GM19463 (cell line): ENCODE results near the gene DST.
"Not testable (repeated sequence)": the region's sequence is repeated elsewhere in the genome, so short reads cannot be mapped to it uniquely, and the experiment has no call there.

Source experiments
- ATAC-seq: cut with Tn5 transposase; IDR thresholded peaks from one replicate; pipeline ENCODE4 v1.9.1; 2021; ENCODE audit warnings: mild to moderate bottlenecking, moderate library complexity; ENCODE audit not compliant: unreplicated experiment

DST gene

DNA sequence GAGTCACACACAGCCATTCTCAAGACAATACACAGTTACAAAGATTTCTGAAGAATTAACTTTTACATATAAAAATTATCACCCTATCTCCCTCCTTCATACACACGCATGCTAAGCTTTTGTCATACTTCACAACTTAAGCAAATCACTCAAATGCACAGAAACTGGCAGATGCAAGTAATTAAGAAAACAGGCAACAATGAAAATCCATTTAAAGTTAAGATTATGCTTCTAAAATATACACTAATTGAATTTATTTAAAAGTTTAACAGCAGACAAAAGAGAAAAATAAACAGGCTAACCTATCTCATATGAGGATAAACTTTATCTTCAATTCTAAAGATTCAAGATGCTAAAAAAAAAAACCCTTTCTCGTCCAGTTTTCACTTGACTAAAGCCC, 68.4 kb downstream of the DST start:
- no peak for ATAC-seq

DNA sequence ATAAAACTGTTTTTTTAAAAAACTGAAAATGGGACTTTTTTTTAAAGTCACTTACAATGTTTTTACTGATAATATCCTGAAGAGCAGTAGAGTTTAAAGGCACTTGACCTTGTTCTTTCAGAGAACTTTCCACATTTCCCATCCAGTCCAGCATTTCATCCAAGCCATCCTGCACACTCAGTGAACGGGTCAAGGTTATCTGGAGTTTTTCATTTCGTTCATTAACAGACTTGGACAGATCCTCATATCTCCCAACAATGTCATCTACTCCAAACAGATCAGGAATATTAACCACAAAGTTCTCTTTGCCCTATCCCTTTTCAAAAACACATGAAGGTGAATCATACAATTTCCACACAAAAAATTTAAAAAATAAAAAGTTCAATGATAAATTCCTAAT, 69.1 kb downstream of the DST start:
- no peak for ATAC-seq

DNA sequence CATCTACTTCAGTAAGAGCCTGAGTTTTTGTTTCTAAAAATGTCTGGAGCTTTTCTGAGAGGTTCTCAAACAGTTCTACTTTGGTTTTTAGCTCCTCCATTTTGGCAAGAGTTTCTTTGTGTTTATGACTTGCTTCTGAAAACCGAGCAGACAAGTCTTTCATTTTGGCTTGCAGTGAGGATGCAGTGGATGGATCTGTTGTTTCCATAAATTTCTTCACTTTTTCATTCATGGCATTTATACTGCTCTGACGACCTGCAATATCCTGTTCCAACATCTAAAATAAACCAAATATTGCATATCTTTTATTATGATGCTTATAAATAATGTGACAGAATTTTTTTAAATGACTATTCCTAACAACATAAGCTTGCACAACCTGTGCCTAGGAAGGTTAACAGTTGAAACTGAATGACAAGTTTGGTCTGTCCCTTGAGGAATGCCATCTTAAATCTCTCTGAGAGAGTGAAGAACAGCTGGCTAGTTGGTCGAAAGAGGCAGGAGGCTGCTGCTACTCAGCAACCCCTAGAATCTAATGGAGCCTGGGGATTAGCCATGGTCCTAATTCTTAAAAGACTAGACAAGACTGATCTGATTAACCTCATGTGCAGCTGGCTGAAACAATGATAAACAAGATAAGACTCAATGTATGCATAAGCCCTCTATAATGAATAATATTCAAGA, 69.8 kb downstream of the DST start:
- ATAC-seq = no peak

DNA sequence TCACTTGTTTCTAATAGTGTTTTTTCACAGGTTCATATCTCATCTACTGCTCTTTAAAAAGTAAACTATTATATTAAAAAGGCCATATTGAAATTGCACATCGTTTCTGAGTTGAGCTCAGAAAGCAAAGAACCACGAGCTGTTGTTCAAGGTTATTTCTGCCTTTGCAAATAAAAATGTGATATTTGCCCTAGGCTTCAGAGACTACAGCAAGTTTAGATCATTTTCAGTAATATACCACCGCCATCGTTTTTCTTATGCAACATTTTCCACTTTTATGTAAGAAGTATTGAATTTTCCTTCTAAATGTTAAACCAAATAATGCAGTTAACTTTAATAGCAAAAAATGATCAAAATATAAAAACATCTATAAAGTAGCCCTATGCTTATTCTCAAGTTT, 71.1 kb downstream of the DST start:
- ATAC-seq = no peak

DNA sequence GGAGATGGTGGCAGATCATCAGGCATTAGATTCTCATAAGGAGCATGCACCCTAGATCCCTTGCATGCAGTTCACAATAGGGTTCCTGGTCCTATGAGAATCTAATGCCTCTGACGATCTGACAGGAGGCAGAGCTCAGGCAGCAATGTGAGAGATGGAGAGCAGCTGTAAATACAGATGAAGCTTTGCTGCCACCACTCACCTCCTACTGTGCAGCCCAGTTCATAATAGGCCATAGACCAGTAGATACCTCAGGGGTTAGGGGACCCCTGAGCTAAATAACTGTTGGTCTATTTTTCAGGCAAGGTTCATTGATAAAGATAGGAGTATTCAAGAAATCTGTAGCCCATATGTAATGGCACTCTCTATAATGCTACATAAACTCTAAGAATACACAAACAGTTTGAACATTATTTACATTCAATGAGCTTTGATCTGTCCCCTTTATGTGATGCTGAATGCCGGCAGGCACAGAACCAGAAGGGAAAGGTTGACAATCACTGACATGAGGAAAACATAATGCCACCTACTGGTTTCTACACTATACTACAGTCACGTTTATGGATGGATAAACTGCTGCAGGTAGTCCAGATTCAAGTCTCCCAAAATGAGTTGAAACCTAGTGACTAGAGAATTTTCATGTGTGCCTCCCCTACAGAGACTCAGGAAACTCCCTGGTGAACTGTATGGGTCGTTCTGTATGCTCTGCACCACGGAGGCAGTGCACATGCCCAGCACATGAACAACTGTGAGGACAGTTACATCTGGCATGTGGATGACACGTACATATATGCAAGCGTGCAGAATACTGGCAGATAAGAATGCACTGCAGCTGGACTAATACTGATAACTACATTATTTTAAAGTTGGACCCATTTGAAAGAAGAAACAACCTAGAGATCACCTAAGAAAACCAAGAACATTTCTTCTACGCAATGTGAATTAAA, 72.0 kb downstream of the DST start:
- ATAC-seq = peak; percentile 94

DNA sequence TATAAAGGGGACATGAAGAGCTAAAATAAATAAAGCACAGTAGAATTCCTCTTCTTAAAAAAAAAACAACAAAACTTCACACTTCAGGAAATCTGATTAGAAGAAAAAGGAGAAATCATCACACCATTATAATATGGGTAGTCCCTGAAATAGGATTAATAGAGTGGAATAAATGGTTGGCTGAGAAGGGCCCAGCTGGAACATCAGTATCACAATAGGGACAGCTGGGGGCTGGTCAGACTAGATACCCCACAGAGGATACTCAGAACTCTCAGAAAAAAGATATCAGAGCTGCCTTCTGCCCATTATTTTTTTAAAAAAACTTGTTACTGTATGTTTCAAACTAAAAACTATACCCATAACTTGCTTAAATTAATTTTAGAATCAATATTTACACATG, 75.2 kb downstream of the DST start:
- no peak for ATAC-seq

DNA sequence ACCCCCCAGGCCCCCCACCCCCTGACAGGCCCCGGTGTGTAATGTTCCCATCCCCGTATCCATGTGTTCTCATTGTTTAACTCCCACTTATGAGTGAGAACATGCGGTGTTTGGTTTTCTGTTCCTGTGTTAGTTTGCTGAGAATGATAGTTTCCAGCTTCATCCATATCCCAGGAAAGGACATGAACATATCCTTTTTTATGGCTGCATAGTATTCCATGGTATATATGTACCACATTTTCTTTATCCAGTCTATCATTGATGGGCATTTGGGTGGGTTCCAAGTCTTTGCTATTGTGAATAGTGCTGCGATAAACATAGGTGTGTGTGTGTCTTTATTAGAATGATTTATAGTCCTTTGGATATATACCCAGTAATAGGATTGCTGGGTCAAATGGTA, 80.0 kb downstream of the DST start:
- ATAC-seq = not testable (repeated sequence)

DNA sequence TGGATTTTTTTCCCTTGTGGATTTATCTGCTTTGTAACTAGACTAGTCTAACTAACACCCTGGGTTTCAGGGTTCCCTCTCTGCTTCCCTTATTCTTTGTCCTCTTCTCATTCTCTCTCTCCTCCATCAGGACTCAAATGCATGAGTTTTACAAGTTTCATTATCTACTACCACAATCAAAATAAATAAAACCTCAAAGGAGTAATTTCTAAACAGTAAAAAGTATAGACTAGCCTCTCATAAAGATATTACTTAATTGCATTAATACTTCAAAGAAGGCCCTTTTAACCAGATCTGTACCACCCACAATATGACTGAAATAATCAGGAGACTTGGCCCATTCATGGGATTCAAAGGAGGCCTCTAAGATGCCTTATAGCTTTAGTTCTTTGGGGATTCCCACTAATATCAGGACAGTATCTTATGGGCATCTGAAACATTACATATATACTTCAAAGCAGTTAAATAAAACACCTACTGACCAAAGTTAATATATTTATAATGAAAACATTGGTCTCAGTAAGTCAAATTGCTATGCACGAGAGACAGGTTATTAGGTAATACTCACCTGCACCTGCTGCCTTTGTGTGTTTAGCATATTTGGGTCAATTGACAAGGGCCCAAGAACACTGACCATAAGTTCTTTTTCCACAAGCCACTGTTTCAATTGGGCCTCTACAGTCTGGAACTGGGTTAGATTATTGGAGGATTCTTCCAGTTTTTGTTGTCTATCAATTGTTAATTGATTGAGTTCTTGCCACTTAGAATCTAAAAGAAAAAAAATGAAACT, 85.7 kb downstream of the DST start:
- ATAC-seq = no peak

DNA sequence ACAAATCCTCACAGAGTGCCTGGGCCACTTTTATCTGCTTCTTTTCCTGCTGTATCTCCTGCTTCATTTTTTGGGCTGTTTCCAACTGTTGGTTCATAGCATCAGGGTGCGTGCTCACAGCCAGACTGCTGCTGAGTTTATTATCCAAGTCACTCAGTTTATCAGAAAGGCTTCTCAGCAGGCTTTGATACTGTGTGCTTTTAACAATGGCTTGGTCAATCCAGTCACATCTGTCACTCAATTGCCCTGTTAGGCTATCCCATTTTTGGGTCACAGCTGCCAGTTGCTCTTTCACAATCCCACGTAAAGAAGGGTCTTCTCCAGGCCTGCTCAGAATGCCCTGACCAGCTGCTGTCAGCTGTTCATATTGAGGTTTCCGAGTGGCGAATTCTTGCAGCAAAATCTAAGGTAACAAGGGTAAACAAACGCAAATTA, 87.2 kb downstream of the DST start:
- no peak for ATAC-seq

DNA sequence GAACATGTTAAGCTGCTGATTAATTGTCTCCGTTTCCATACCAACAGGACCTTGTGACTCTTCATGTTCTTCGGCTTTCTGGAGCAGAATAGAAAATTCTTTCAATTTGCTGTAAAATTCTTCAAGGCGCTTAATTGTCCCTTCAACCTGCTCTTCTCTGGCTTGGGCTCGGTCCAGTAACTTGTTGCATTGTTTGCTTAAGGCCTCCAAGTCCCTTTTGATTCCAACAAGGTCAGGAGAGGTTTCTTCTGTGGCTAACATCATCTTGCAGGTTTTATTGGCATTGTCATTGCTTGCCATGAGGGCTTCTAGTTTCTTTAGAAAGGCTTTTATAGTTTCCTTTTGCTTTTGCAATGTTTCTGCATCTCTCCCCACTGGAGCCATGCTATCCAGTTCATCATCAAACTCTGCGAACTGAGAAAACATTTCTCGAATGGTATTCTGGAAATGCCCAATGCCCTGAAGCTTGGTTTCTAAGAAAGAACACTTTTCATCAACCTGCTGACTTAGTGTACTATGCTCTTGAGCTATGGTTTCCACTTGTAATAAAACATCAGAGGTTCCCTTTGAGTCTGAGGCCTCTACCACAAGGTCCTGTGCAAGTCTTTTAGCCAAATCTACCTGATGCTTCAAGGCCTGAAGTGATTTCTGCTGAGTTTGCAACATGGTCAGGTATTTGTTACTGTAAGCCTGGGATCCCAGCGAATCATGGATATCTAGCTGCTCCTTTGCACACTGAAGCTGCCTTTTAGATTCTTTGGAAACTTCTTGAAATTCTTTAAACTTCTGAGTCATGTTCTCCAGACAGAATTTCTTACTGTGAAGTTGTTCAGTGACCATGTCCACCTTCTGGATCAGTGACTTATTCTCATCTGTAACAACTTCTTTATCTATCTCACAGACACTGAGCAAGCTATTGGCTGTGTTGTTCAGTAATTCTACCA, 90.2 kb downstream of the DST start:
- ATAC-seq = no peak

DNA sequence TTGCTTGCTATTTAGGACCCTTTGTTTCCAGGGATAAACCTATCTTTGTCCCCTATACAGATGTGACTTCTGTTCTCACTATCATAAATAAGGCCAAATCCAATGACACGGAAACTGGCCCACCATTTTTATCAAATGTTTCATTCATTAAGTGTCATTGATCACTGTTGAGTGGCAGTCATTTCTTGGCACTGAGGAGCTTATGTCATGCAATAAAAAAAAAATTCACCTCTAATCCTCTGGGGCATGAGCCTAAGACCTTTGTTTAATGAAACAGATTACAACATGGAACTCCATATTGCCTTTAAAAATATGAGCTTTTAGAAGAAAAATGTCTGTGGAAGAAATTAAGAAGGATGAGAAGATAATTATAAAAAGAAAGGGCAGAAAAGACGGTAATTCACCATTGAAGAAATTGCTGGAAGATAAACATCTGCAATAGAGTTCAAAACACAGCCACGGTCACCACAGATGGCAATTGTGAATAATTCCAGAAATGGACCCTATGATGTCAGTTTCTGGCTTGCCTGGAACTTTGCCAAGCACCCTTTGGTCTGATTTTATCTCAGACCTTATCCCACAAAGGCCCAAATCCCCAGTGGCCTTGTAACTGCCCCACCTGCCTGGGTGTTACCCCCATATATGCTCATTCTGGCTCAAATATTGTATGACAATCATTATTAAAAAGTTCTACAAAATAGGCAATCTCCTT, 91.1 kb downstream of the DST start:
- no peak for ATAC-seq

DNA sequence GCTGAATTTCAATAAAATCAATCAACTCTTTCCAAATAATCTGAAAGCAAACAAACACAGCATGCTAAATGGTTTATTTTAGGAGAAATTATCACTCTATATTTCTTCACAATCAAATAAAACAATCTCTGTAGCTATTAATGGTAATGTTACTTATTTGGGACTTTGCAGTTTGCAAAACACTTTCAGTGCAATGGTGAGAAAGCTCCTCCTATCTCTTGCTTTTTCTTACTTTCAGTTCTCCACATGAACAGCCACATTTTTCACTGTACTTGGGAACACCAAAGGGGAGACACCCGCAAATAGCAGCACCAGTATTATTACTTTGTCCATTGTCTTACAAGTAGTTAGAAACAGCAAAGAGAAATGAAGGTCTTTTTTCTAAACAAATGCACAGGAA, 92.4 kb downstream of the DST start:
- no peak for ATAC-seq

DNA sequence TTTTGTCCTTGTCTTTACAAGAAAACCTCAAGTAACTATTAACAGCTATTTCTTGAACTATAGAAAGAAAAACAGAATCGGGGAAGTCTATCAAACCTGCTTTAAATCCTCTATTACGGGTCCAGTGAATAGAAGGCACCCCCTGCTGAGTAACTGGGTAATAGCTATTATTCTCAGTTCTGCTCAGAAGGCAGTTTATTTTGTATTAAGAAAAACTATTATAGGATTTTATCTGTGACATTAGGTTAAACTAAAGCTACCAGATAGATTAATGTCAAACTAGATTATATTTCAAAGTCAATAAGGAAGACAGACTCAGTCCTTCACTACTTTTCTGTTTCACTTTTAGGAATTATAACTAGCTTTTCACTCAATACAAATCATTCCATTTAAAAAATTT, 93.7 kb downstream of the DST start:
- no peak for ATAC-seq

DNA sequence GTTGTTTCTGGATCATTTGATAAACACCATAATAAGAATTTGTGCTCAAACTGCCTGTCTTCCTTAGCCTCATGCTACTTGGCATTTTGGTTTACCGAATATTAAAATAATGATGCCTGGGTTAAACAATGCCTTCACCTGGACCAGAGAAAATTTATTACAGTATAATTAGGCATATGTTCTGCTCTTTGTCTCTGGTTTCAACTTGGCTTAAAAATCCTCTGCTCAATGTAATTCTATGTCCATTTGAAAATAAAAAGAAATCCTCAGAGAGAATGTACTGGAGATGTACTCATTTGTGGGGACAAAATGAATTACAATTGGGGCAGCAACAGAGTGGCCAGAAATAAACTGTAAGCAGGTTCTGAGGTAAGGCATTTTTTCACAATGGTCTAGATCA, 95.0 kb downstream of the DST start:
- no peak for ATAC-seq

DNA sequence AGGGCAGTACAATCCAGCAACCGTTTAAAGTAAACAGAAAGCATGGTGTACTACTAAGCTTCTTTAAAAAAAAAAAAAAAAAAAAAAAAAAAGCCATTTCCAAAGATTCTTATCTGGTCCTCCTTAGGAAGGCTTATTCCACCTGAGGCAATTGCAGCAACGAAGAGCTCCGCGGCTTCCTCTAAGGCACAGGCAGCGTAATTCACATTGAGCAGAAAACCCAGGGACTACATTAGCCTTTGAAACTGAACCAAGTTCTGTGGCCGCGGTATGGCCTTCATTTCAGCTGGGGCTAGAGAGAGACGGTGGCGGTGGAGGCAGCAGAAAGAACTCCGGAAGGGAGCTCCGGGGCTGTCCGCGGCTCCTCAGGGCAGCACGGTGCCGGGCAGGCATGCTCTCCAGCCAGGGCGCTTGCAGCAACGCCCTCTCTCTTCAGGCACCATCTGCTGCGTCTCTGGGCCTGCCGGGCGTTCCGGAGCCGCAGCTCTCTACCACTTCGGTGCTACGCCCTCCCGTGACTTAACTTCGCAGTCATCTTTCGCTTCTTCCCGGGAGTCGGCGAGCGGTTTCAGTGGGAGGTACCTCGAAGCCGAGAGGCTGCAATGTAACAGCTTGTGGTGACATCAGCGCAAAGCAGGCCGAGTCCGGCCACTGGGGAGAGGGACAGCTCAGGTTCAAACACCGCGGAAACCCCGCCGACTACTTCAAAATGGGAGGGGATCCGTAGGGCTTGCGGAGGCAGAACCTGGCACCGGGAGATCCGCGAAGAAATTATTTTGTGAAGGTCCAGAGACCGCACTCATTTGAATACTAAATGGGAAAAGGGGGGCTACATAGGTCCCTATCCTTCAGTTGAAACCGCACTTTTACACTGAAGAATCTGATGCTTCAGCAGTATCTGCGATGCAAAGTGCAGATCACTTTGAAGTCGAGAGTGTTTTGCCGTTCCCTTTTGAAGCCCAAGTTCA, 100.0 kb downstream of the DST start:
- ATAC-seq = peak; percentile 89

DNA sequence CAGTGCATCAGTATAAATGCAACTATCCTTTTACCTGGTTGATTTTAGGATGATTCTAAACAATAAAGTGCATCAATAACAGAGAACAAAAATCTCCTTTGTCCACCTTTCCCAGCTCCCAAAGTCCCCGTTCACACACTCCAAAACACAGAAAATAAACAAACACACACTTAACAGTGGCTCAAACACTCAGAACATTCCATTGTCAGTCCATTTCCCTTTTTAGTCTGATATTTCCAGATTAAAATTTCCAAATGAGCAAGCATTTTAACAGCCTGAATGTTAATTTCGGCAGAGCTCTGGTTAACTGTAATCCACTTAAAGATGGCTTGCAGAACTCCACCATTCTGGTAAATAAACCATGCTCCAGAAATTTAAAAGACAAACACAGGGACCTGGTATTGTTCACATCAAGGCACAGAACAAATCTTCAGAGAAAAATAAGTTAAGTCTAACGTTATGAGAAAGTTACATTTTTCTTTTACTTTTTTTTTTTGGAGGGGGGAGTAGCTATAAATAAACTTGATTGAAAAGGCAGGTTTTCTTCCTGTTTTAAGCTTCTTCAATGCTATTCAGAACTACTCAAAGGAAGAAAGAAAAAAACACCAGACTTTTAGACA, 100.8 kb downstream of the DST start:
- ATAC-seq = no peak

DNA sequence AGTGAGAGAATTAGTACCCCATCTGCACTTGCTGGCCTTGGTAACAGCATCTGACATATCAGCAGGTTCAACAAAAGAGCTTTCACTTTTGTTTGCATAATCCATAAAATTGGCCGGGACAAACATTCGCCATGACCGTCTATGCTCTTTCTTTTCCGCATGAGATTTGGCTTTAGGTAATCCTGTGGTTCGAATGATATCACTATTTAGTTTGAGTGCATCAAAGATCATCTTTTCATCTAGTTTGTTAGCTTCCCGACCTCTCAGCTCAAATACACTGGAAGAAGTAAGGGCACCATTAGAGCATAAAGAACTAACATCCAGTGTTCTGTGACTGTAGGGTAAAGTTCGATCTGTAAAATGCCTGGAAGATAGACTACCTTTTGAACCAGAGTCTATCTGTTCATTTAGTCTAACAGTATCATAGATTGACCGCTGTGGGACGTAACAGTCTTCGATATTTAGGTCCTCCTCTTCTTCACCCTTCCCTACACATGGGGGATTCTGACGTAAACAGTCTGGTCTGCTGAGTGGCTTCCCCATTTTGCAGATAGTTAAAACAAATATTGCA, 101.6 kb downstream of the DST start:
- no peak for ATAC-seq
